ENCODE results near the gene DENND2A. TPM values are rescaled to one million over a fixed set of nuclear protein-coding genes. Genes with fewer than 3 reads are reported as not detected.

The DENND2A gene, protein sequence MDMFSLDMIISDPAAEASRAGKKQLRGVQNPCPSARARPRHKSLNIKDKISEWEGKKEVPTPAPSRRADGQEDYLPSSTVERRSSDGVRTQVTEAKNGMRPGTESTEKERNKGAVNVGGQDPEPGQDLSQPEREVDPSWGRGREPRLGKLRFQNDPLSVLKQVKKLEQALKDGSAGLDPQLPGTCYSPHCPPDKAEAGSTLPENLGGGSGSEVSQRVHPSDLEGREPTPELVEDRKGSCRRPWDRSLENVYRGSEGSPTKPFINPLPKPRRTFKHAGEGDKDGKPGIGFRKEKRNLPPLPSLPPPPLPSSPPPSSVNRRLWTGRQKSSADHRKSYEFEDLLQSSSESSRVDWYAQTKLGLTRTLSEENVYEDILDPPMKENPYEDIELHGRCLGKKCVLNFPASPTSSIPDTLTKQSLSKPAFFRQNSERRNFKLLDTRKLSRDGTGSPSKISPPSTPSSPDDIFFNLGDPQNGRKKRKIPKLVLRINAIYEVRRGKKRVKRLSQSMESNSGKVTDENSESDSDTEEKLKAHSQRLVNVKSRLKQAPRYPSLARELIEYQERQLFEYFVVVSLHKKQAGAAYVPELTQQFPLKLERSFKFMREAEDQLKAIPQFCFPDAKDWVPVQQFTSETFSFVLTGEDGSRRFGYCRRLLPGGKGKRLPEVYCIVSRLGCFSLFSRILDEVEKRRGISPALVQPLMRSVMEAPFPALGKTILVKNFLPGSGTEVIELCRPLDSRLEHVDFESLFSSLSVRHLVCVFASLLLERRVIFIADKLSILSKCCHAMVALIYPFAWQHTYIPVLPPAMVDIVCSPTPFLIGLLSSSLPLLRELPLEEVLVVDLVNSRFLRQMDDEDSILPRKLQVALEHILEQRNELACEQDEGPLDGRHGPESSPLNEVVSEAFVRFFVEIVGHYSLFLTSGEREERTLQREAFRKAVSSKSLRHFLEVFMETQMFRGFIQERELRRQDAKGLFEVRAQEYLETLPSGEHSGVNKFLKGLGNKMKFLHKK
- total RNA-seq (5.9 and 6.7 TPM in 2 replicates), polyA plus RNA-seq (8.4 and 8.8 TPM in 2 replicates)

DNA sequence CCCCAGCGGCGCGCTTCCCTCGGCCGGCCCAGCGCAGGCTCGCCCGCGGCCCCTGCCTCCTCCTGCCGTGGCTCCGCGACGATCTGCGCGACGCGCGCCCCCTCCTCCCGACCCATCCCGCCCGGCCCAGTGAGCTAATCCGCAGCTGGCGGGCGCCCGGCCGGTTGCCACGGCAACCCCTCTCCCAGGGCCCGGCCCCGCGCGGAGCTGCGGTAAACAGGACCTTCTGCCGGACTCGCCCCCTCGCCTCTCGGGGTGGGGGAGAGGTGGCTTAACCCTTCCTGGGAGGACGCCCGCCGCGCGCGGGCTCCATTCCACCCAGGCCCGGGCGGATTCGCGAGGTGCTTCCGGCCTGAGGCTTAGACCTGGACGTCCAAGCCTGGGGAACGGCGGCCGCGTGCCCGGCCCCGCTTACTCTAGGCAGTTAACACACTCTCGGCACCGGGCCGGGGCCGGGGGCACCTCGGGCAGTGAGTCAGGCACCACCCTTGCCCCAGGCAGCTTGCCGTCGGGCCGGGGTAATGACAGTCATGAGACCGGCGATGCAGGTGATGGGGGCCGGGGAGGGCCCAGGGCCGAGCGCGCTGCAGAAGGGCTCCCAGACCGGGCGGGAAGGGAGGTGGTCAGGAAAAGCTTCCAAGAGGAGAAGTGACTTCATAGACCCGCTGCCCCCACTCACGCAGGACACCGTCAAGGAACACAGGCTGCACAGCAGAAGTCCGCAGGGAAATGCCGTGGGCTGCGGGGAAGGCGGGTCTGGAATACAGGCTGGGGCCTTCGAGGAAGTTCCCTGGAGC is at the start of gene DENND2A:
Gene DENND2A, minus strand, starts transcription at position 87 of the 797 bp plus-strand sequence. CDS start 38,416 bp downstream, outside the sequence.
- WGBS (ENCODE audit: low lambda C conversion rate, missing lambda C conversion rate) = 10% methylated on average over 35 of the region's 78 CpGs
- Histone ChIP-seq H3K4me3 (peak within 1 kb of the TSS; percentile 87), H3K27me3 (peaks cover 6% of the 10 kb centered on the region)

DNA sequence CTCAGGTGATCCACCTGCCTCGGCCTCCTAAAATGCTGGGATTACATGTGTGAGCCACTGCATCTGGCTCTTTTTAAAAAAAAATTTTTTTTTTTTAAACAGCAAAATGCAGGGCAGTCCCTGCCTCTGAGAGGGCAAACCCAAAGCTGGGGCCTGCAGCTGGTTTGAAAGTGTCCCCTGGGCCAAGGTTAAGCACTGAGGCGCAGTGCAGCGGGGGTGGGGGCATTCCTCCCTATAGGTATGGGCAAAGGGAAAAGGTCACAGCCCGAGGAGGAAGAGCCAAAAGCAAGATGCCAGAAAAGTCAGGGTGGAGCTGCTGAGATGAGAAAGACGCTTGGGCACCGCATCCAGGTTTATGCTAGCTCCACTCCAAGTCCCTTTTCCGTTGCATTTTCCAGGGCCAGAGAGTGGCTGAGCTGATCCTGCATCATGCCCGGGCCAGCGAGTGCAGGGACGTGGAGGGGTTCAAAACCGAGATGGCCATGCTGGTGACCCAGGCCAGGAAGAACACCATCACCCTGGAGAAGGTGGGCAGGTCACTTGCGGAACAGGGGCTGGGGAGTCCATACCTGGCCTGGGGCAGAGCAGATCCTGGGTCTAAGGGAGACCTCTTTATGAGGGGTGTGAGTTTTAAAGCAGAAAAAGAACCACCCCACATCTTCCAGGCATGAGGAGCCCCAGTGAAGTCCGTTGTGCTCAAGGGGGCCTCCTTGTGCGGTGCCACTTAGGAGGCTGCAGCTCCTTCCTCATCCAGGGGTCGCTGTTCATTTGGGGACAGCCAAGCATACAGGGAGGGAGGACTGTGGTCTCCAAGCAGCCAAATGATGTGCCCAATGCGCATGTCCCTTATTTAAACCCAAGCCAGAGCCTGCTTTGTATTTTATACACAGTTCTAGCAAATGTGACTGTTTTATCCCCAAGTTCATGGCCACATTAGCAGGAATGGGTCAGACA is 48.9 kb upstream of the DENND2A start:
- H3K27me3 ChIP-seq = no peaks in the 10 kb centered on the region
- no peak overlapping the region for H3K4me2 ChIP-seq
- H3K4me3 ChIP-seq = no peak overlapping the region
- no peak overlapping the region for H3K27ac ChIP-seq
- H4K20me1 ChIP-seq (ENCODE audit: insufficient read depth, poor library complexity, severe bottlenecking) = no peaks in the 10 kb centered on the region
- whole genome bisulfite sequencing (ENCODE audit: low lambda C conversion rate, missing lambda C conversion rate) = 91% methylated on average over 16 of the region's 16 CpGs
- DNase-seq (ENCODE audit: low spot score) = no peak
- H3K79me2 ChIP-seq = no peaks in the 10 kb centered on the region
- H2AFZ ChIP-seq = no peak overlapping the region
- H3K4me1 ChIP-seq (ENCODE audit: insufficient read depth) = no peaks in the 10 kb centered on the region
- H3K9me2 ChIP-seq (replicated peaks; ENCODE audit: insufficient read depth) = no peaks in the 10 kb centered on the region
- H3K9me3 ChIP-seq (ENCODE audit: low read depth) = no peaks in the 10 kb centered on the region
- H3K36me3 ChIP-seq (replicated peaks; ENCODE audit: insufficient read depth, low read depth) = no peaks in the 10 kb centered on the region
- TF ChIP-seq EZH2 (IDR thresholded peaks at IDR 0.05; ENCODE audit: borderline replicate concordance) = no peak

More for the DNA sequence above, at the start of gene DENND2A:
- TF ChIP-seq, protein P1, sequence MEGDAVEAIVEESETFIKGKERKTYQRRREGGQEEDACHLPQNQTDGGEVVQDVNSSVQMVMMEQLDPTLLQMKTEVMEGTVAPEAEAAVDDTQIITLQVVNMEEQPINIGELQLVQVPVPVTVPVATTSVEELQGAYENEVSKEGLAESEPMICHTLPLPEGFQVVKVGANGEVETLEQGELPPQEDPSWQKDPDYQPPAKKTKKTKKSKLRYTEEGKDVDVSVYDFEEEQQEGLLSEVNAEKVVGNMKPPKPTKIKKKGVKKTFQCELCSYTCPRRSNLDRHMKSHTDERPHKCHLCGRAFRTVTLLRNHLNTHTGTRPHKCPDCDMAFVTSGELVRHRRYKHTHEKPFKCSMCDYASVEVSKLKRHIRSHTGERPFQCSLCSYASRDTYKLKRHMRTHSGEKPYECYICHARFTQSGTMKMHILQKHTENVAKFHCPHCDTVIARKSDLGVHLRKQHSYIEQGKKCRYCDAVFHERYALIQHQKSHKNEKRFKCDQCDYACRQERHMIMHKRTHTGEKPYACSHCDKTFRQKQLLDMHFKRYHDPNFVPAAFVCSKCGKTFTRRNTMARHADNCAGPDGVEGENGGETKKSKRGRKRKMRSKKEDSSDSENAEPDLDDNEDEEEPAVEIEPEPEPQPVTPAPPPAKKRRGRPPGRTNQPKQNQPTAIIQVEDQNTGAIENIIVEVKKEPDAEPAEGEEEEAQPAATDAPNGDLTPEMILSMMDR (IDR thresholded peaks at IDR 0.05; ENCODE audit: poor library complexity) = no peak
- TF ChIP-seq EZH2 (IDR thresholded peaks at IDR 0.05; ENCODE audit: borderline replicate concordance) = no peak
- no peak for TF ChIP-seq EZH2phosphoT487 (IDR thresholded peaks at IDR 0.05; ENCODE audit: low read depth, severe bottlenecking, unreplicated experiment)
- Histone ChIP-seq H3K4me2 (peak within 1 kb of the TSS; percentile 99), H3K4me1 (ENCODE audit: insufficient read depth) (peaks cover 25% of the 10 kb centered on the region), H3K9me3 (ENCODE audit: low read depth) (no peaks in the 10 kb centered on the region), H4K20me1 (ENCODE audit: insufficient read depth, poor library complexity, severe bottlenecking) (no peaks in the 10 kb centered on the region), H3K9me2 (replicated peaks; ENCODE audit: insufficient read depth) (no peaks in the 10 kb centered on the region), H2AFZ (peak within 1 kb of the TSS; percentile 87), H3K27ac (peak within 1 kb of the TSS; percentile 88), H3K36me3 (replicated peaks; ENCODE audit: insufficient read depth, low read depth) (no peaks in the 10 kb centered on the region), H3K79me2 (peaks cover 7% of the 10 kb centered on the region)
- peak; percentile 86 for DNase-seq (ENCODE audit: low spot score)

DNA sequence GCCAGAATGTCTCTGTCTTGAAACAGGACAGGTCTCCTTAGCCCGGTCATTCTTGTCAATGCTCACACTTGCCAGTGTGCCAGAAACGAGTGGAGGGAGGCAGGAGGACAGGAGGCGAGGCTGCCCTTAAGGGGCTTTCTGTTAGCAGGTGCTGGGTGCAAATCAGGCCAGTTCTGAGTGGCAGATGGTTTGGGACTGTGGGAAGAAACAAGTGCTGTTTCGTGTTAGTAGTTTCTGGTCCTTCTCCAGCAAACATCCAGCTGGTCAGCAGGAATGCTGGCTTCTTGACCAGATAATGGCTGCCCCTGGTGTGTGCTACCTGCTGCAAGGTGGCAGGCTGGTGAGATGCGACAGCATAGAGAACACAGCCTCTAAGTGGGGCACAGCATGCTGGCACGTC is 47.7 kb upstream of the DENND2A start:
- Histone ChIP-seq H3K79me2 (no peaks in the 10 kb centered on the region), H2AFZ (no peak overlapping the region), H3K9me3 (ENCODE audit: low read depth) (no peaks in the 10 kb centered on the region), H3K9me2 (replicated peaks; ENCODE audit: insufficient read depth) (no peaks in the 10 kb centered on the region), H3K27ac (no peak overlapping the region), H3K36me3 (replicated peaks; ENCODE audit: insufficient read depth, low read depth) (no peaks in the 10 kb centered on the region), H3K4me1 (ENCODE audit: insufficient read depth) (no peaks in the 10 kb centered on the region), H4K20me1 (ENCODE audit: insufficient read depth, poor library complexity, severe bottlenecking) (no peaks in the 10 kb centered on the region), H3K4me2 (no peak overlapping the region), H3K4me3 (no peak overlapping the region), H3K27me3 (no peaks in the 10 kb centered on the region)
- no peak for TF ChIP-seq EZH2 (IDR thresholded peaks at IDR 0.05; ENCODE audit: borderline replicate concordance)
- TF ChIP-seq EZH2phosphoT487 (IDR thresholded peaks at IDR 0.05; ENCODE audit: low read depth, severe bottlenecking, unreplicated experiment) = no peak
- TF ChIP-seq, protein P1 (IDR thresholded peaks at IDR 0.05; ENCODE audit: poor library complexity) = no peak
- 96% methylated on average over 6 of the region's 6 CpGs for WGBS (ENCODE audit: low lambda C conversion rate, missing lambda C conversion rate)
- no peak for DNase-seq (ENCODE audit: low spot score)

All from hepatocyte (in vitro differentiated cells).